NCI-H774 (cell line): ENCODE measurements around the gene ELMOD1.

Experiments used
- DNase-seq: peaks from one replicate; lab custom pipeline; 2025; lab: John Stamatoyannopoulos, UW

The ELMOD1 gene

DNA sequence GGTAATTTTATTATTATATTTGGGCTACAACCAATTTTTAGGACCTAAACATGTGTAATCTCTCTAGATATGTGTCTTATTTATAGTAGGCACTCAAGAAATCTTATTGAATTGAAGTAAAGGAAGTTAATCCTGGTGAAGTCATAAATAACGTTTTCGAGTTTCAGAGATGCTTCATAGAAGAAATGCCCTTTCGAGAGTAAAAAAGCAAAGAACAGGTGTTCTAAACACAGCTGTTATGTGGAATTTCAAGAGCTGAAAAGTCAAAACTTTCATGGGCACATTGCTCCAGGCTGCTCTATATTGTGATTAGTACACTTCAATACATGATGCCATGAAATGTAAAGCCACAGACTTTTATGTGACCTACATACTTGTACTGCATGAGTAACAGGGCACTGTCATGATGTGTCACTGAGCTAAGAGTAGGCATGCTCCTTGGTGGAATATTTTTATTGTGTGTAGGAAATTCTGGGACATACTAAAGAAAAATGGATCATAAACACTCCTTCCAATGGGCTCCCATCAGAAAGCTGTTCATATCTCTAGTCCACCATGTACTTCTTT is 7.2 kb upstream of the ELMOD1 start:
- DNase-seq: no peak

DNA sequence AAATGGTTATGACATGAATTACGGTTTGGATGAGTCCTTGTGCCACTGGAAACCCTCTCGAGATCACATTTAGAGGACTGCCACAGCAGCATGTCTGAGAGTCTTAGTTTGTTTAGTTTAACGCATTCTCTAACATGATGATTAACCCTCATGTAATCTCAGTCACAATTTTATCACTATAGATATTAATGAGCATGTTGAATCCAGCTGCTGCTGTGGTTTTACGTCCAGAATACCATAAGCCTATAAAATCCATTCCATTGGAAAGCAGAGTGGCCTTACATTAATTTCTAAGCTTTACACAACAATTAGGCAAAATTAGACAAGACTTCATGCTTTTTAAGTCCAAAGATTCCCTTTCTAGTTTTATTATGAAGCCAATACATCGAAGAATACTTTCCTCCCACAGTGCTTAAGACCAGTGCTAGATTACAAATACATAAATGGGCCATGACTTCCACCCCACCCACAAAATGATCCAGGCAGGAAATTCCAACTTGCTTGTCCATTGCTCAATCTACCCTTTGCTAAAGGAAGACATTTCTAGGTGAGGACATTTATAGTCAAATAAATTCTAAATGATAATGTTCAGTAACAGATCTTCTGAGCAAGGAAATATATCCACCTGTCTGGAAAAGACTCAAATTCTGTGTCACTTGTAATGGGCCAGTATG is 3.5 kb upstream of the ELMOD1 start:
- DNase-seq: no peak

DNA sequence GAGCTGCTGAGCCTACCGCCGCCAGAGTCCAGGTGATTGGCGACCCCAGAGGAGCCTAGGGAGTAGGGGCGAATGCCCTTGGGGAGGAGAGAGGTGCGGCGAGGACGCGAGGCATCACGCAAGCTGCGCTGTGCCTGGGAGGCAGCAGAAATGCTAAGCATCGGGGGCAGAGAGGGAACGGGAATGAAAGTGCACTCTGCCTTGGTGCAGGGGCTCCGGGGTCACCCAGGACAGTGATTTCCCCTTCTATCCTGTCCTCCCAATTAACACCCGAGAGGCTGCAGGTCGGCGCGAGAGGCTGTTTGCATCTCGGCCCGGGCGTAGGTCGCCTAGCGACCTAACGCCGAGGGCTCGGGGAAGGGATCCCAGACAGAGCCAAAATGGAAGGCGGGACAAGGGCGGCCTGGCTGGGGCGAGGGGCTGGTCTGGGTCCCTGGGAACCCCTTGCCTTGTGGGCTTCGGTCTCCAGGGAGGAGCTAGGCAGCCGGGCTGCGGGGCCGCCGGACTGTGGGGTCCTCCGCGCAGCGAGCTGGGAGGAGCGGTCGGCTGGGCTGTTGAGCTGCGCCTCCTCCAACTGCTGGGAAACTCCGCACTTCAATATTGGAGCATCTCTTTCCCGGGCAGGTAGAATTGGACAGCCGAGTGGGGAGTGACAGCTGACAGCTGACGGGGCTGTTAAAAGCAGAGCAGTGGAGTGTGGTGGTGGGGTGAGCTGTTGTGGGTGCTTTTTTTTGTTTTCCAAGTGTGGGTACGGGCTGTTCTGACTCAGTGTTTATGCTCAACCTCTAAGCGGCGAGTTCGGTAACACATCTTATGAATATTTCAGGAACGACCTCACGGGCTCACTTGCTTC is 657 bp downstream of the ELMOD1 start:
- no peak for DNase-seq

DNA sequence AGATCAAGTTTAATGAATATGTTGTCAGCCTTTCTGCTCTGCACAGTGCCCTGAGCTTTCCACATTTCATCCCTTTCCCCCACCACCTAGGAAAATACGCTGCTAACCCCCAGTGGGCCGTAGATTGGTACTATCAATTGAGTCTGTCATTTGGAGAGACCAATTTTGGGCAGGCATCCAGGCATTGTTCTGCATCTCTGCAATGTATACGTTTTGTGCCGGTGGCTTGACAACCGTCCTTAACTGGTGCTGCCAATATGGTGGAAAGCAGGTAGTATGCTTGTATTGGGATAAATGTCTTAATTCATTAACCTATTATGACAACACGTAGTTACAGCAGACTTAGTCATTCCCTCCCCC is 1.3 kb downstream of the ELMOD1 start:
- DNase-seq: no peak

DNA sequence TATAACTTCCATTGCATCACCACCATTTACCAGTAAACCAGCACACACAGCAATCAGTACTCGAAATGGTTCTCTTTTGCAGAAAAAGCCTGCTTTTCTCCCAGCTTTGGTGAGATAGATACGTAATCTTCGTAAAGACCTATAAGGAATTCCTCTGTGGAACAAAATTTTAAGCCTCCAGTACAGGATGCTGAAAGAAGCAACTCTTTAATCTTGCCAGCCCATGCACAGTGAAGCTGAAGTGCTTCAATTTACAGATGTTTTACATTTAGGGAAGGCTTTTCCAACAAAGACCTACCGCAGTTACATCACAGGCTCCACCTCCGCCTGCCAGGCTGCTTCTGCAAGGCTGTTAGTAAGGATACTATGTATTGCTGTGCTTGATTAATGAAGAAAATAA is 1.9 kb downstream of the ELMOD1 start:
- DNase-seq: no peak

DNA sequence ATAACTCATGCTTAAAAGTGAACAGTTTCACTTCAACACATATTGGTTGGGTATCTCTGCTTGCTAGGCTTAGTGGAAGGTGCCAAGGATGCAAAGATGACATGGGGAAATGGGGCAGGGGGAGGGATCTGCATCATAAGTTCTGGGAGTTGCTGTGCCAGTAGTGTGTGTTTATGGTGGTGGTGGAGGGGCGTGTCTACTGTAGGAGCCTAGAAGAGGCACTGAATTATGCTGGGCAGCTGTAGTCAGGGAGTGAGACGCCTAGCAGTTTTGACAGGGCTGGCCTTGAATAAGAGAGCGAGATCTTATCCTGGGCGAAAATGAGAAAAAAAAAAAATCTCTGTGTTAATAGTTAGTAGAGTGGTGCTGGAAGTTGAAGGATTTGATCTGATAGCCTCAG is 3.0 kb downstream of the ELMOD1 start:
- DNase-seq: no peak

DNA sequence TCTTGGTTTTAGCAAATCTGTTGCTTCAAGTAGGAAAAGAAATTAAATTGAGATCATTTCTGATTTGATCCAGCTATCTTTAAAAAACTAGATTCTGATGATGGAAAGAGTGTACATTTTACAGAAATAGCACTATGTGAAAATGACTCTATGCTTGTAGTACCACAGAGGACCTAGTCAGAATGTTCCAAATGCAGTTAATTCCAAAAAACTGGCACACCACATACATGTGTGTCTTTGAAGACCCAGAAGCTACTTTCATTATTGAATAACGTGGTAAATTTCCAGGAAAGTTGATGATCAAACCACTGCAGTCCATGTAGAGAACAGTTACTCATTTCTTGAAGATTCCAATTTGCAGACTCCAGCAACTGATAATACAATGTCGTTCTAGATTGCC is 3.8 kb downstream of the ELMOD1 start:
- no peak for DNase-seq

DNA sequence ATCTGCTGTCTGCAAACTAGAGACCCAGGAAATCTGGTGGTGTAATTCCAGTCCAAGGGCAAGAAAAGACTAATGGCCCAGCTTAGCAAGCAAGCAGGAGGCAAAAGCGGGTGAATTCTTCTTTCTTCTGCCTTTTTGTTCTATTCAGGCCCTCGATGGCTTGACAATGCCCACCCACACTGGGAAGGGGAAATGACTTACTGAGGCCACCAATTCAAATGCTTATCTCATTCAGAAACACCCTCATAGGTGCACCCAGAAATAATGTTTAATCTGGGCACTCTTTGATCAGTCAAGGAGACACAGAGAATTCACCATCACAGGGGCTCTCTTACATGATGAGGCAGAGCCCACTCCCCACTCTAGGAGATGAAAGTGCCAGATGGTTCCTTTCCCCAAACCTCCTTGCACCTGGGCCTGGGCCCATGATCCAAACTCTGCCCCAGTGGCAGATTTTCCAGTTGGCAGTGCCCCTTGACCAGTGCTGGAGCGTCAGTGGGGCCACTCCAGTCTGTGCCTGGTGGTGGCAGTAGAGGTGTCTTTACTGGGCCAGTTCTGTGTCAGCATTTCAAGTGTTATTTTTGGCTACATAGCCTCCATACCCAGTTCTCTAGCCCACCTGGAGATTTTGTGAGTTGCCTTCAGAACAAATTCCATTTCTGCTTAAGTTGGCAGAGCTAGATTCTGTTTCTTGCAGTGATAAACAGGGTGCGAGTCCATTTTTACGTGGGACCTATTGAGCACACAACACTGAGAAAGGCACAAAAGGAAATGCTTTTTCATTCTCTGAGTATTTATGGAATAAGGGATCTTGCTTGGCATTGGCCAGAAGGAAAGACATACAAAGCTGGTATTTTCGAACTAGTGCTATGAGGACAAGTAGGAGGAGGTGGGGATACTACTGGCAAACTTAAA is 7.5 kb downstream of the ELMOD1 start:
- DNase-seq: no peak

DNA sequence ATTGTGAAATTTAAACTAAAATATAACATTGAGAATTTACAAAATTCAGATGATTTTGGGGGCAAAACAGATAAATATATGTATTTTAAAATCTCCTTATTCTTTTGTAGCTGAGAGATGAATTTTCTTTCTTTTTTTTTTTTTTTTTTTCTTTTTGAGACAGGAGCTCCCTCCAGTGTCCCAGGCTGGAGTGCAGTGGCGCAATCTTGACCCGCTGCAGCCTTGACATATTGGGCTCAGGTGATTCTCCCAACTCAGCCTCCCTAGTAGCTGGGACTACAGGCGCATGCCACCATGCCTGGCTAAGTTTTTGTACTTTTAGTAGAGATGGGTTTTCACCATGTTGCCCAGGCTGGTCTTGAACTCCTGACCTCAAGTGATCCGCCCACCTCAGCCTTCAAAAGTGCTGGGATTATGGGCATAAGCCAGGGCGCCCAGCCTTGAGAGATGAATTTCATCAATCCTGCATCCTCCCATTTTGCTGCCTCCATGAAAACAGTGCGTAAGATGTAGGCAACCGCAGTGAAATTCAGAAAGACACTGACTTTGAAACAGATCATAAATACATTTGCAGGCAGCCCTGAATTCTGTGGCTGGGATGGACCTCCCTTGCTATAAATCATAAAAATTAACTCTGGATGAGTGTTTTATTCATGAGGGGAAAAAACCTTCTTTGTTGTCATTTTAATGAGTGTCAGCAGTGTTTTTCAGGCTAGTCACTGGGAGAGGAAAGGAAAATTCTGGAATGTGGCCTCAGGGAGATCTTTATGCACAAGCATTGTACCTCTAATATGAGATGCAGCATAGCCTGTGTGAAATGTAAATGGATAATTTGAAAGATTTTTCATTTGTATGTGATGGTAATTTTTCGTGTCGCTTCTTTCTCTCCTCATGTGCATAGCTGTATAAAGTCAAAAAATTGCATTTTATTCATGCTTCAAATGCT is 14.4 kb downstream of the ELMOD1 start:
- no peak for DNase-seq

DNA sequence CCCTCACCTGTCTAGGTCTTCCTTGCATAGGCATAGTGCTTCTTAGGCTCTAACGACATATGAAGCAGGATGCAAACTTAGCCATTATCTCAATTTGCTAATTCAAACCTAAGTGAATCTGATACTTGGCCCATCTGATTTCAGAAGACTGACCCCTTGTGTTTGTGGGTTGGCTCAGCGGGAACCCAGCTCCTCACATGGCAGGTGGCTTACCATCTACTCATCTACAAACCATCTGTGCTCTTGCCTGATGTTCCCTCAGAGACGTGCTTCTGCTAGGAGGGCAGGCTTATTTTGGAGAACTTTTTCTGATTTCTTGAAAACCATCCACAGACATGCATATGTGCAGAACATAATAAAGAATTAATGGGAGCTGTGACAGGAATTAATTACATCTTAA is 15.2 kb downstream of the ELMOD1 start:
- no peak for DNase-seq

DNA sequence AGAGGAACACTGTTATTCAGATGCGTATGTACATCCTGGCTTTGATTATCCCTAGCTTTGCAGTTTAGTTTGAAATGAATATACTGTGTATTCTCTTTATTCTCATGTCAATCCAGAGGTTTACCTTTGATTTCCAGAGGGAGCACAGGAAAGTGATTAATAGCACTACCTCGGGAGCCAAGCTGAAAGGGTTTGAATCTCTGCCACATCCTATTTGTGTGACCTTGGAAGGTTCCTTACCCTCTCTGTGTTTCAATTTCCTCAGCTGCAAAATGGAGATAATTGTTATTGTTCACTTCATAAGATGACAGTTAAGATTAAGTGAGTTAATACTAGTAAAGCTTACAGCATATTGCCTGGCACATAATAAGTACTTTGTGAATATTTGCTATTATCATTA is 17.9 kb downstream of the ELMOD1 start:
- no peak for DNase-seq

DNA sequence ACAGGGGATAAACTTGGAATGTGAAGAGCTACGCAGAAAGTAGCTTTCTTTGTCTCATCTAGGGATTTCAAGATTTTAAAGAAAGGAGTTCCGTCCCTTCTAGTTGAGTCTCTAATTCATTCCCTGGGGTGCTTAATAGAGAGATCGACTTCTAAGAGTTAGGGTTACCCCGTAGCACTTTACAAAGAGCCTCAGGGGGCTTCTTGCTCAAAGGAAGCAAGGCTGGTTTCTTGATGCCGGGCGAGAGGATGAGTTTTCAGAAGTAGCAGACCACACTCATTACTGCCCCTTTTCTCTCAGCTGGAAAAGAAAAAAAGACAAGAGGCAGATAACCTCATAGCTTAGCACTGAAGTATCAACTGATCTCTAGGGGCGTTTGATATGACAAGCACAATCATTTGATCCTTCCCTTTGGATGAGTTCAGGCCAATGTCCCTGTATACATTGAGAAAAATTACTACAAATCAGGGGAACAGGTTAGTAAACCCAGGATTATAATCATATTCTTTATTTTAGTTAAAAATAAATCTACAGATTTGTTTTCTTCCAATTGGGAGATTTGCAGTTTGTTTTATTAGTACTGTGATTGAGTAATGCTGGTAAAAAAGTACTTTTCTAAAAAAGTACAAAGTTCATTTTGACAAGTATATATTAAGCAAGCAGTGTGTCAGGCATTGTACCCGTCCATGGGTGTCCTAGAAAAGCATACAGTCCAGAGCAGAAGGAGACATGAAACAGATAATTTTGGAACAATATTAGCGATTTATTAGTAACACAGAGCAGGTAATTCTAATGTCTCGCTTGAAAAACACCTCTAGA is 18.7 kb downstream of the ELMOD1 start:
- no peak for DNase-seq

DNA sequence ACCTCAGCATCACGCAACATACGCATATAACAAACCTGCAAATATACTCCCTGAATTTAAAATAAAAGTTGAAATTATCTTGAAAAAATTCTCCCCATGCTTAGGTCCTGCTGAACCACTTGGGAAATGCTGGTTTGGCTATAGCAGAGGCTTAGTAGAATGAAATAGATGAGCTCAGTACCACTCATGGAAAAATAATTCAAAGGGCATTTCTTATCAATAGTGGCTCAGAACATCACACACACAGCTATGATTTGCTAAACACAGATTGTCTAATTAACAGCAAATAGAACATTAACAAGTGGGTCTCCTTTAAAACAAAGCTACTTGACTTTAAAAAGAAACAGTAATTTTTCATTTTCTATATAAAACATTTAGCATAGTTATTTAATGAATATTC is 21.5 kb downstream of the ELMOD1 start:
- no peak for DNase-seq

DNA sequence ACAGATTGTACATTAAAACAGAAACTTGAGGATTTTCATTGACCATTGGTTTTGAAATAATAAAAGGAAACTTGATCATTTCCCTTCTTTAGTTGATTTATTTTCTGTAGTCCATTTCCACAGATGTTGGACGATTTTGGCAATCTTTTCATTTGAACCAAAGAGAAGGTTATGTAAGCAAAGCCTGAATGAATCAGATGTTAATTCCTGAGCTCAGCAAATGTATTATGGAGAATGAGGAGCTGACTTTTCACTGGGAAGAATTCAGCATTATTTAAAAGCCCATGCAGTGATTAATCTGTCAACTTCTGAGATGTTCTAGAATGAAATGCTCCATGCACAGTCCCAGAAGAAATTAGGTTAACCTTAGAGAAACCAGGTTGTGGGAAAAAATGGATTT is 29.0 kb downstream of the ELMOD1 start:
- no peak for DNase-seq

DNA sequence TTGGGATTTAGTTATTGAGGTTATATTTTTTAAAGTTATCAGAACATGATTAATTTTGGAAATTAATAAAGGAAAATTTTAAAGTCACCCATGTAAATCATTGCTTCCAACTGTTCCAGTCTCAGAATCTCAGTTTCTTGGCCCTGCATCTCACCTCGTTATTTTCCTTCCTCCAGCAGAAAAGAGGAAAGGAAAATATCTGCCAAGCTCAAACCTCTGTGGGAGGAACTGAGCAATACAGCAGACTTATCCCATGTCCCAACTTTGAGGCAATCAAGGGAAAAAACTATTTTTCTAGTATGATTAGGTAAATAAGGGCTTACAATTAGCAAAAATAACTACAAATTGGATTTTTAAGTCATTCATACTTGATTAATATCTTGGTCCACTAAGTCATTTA is 30.1 kb downstream of the ELMOD1 start:
- DNase-seq: no peak

DNA sequence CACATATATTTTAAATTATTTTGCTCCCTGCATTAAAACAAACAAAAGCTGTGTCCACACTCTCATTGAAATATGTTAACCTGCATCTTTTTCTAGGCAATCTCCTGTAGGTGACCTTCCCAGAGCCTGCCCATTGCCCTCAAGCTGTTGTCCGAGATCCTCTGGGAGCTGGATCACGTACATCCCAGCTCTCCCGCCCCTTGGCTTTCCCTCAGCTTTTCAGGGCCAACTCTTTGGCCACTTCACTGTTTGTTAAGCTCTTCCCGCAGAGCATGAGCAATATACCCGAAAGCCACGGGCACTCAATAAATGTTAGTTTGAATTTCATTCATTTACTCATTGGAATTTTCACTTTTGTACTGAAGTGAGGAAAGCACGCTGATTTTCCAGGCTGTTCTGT is 32.2 kb downstream of the ELMOD1 start:
- DNase-seq: no peak

DNA sequence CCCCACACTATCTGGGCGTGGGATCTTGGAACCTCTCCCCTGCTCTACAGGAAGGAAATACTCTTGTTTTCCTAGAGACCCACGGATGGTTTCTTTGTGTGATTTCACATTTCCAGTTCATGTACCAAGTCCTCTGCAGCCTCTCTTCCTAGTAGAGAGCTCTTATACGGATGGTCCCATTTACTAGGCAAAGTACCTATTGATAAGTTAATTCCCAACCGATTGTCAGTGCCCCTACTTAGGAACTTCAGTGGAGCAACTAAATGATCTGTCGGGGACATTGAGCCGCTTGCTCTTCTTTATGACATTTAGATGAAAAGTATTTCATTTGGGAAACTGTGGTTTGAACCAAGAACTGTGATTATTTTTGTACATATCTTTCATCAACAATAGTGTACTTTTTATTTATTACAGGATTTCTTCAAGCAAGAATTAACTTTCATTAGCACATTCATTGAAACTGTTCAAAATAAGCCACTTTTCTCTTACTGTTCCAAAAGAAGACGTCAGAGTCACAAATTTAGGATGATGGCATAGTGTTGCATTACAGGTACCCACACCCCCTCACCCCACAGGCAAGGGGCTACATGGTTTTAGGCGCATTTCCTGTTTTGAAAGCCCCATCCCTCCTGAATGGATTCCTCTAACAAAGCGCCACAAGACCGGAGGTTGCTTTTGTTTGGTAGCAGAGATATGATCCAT is 34.2 kb downstream of the ELMOD1 start:
- no peak for DNase-seq

DNA sequence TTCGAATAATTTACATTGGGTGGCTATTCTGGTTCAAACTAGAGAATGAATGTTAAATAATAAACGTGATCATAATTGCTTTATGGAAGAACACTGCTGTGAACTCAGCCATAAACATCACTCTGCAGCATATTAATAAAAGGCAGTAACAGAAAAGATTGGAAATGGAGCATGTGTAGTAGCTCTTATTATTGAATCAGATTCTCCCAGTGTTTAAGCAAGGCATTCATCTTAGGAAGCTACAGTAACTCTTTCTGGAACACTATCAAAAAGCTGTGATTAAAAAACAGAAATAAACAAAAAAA is 34.7 kb downstream of the ELMOD1 start:
- DNase-seq: no peak

DNA sequence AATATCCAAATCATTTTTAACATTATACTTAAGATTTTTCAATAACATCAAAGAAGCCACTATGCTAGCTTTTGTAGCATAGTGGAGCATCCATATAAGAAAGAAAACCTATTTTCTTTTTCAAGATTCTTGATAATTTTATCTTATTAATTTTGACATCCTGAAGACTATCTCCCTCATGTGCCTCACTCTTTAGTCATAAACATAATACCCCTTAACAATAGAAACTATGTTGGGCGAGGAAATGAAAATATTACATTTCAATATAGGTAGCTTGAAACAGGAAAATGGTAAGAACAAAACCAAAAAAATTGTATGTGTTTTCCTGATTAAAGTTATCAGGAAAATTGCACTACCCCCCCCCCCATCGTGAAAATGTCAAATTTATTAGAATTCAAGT is 40.1 kb downstream of the ELMOD1 start:
- DNase-seq: no peak

DNA sequence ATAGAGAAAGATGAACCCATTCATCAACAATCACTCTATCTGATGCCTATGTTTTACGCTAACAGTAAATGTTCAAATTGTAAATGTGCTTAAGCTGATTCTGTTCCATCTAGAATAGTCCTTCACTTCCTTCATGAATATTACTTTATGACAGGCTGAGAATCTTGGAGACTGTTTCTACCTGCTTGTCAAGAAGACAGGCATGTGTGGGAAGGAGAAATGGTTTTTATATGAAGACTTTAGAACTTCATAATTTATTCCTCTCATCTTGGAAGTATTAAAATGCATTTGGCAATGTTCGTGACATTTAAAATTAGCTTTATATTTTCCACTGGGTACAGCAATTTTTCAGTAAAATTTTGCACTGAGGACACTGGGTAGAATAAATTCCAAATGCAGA is 41.0 kb downstream of the ELMOD1 start:
- DNase-seq: no peak
